Measurements from ENCODE around the gene GGA2. TPM values are rescaled to one million over a fixed set of nuclear protein-coding genes. Genes with fewer than 3 reads are reported as not detected.
A peak's percentile ranks its signal among the peaks of the same experiment; 100 is the strongest.

Gene GGA2
- total RNA-seq, 1 experiment from 2014 or later = 142 TPM

DNA sequence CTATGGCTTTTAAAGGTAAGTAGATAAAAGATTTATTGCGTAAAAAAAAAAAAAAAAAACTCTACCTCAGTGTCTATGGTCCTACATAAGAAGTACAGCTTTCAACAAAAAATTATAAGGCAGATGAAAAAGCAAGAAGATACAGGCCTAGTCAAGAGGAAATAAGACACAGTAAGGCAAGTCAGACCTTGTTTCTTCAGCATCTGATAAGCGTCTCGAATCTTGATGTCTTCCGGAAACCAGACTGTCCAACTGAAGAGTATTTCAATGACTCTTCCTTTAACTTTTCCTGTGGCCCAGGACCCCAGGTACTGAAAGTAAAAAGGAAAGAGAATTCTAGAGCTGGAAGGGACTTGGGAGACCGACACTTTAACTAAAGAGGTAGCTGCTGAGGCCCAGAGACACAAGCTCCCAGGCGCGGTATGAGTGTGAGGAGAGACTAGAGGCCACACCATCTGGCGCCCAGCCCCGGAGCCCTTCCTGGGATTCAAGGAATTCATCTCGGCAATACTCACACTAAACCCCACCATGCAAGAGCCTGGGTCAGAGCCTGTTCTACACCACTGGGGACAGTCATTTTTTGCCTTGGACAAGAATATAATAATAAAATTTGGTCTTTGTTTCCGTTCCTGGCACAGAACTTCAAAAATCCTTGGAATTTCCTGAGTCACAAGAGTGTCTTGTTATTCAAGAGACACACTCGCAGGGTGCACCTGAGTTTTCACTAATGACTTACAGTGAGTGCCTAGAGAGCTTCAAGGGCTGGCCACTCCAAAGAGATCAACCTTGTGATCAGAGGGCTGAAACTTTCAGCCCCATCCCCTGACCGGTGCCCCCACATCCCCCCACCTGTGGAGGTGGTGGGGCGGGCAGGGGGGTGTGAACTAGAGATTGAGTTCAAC lies 18.6 kb downstream of the GGA2 start:
- BruUV-seq (replicated peaks) = no TSS peak
- DNase-seq (ENCODE audit: low spot score) = peak; percentile 22
- Histone ChIP-seq H3K27ac (ENCODE audit: low read depth, low read length, poor library complexity, severe bottlenecking) (no peak overlapping the region), H3K36me3 (ENCODE audit: insufficient read depth, low read length, poor library complexity, severe bottlenecking) (peaks cover 94% of the 10 kb centered on the region), H3K27me3 (replicated peaks; ENCODE audit: insufficient read depth, low read depth, low read length, poor library complexity) (no peaks in the 10 kb centered on the region), H3K9me3 (ENCODE audit: low read depth, low read length, poor library complexity, severe bottlenecking) (no peaks in the 10 kb centered on the region), H3K4me1 (ENCODE audit: insufficient read depth, low read length, poor library complexity, severe bottlenecking) (no peaks in the 10 kb centered on the region), H3K4me3 (ENCODE audit: low read depth, low read length, poor library complexity, severe bottlenecking) (no peak overlapping the region)
- POLR2A ChIA-PET (ENCODE audit: low non-redundant PET) = no interaction called here
- TF ChIP-seq, protein P1, sequence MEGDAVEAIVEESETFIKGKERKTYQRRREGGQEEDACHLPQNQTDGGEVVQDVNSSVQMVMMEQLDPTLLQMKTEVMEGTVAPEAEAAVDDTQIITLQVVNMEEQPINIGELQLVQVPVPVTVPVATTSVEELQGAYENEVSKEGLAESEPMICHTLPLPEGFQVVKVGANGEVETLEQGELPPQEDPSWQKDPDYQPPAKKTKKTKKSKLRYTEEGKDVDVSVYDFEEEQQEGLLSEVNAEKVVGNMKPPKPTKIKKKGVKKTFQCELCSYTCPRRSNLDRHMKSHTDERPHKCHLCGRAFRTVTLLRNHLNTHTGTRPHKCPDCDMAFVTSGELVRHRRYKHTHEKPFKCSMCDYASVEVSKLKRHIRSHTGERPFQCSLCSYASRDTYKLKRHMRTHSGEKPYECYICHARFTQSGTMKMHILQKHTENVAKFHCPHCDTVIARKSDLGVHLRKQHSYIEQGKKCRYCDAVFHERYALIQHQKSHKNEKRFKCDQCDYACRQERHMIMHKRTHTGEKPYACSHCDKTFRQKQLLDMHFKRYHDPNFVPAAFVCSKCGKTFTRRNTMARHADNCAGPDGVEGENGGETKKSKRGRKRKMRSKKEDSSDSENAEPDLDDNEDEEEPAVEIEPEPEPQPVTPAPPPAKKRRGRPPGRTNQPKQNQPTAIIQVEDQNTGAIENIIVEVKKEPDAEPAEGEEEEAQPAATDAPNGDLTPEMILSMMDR (conservative IDR thresholded peaks at IDR 0.05; ENCODE audit: low read depth, low read length) = no peak
- no peak for TF ChIP-seq EZH2 (IDR thresholded peaks at IDR 0.05; ENCODE audit: borderline replicate concordance, low read depth, low read length, poor library complexity, severe bottlenecking)
- CTCF ChIA-PET = no interaction called here
- intact Hi-C loops (cut with micrococcal nuclease; ENCODE audit: unreplicated experiment) = no loop called here

DNA sequence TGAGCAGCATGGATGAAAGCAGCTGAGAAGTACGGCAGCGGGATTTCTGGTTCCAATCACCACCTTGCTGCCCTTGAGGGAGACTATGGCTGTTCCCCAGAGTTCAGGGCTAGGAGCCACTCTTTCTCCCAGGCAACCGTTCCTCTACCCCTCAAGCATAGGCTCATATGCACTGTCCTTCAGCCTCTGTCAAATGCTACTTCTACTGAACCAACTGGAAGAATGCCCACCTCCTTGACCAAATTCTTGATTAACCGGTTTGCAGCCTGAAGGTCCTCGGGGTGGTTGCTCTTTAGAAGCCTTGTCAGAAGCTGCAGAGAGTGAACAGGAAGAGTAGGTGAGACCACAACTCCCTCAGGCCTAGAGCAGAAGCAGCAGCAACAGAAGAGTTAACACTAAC lies 23.8 kb downstream of the GGA2 start:
- BruUV-seq (replicated peaks) = no TSS peak
- no peak for TF ChIP-seq EZH2 (IDR thresholded peaks at IDR 0.05; ENCODE audit: borderline replicate concordance, low read depth, low read length, poor library complexity, severe bottlenecking)
- TF ChIP-seq, protein P1 (conservative IDR thresholded peaks at IDR 0.05; ENCODE audit: low read depth, low read length) = no peak

GRCh38 chr16:23485841-23486240 lies 24.5 kb downstream of the GGA2 start:
- Histone ChIP-seq H3K27ac (ENCODE audit: low read depth, low read length, poor library complexity, severe bottlenecking) (no peak overlapping the region), H3K4me1 (ENCODE audit: insufficient read depth, low read length, poor library complexity, severe bottlenecking) (no peaks in the 10 kb centered on the region), H3K4me3 (ENCODE audit: low read depth, low read length, poor library complexity, severe bottlenecking) (no peak overlapping the region), H3K27me3 (replicated peaks; ENCODE audit: insufficient read depth, low read depth, low read length, poor library complexity) (no peaks in the 10 kb centered on the region), H3K36me3 (ENCODE audit: insufficient read depth, low read length, poor library complexity, severe bottlenecking) (peaks cover 95% of the 10 kb centered on the region), H3K9me3 (ENCODE audit: low read depth, low read length, poor library complexity, severe bottlenecking) (no peaks in the 10 kb centered on the region)
- TF ChIP-seq EZH2 (IDR thresholded peaks at IDR 0.05; ENCODE audit: borderline replicate concordance, low read depth, low read length, poor library complexity, severe bottlenecking) = no peak
- TF ChIP-seq, protein P1 (conservative IDR thresholded peaks at IDR 0.05; ENCODE audit: low read depth, low read length) = no peak
- ChIA-PET POLR2A (ENCODE audit: low non-redundant PET) (no interaction called here), CTCF (no interaction called here)
- no TSS peak for BruUV-seq (replicated peaks)
- intact Hi-C loops (cut with micrococcal nuclease; ENCODE audit: unreplicated experiment) = no loop called here
- DNase-seq (ENCODE audit: low spot score) = no peak

More for the DNA sequence above, 23.8 kb downstream of the GGA2 start:
- ChIA-PET POLR2A (ENCODE audit: low non-redundant PET) (no interaction called here), CTCF (no interaction called here)
- DNase-seq (ENCODE audit: low spot score) = no peak
- Histone ChIP-seq H3K36me3 (ENCODE audit: insufficient read depth, low read length, poor library complexity, severe bottlenecking) (peaks cover 95% of the 10 kb centered on the region), H3K9me3 (ENCODE audit: low read depth, low read length, poor library complexity, severe bottlenecking) (no peaks in the 10 kb centered on the region), H3K4me1 (ENCODE audit: insufficient read depth, low read length, poor library complexity, severe bottlenecking) (no peaks in the 10 kb centered on the region), H3K27me3 (replicated peaks; ENCODE audit: insufficient read depth, low read depth, low read length, poor library complexity) (no peaks in the 10 kb centered on the region), H3K27ac (ENCODE audit: low read depth, low read length, poor library complexity, severe bottlenecking) (no peak overlapping the region), H3K4me3 (ENCODE audit: low read depth, low read length, poor library complexity, severe bottlenecking) (no peak overlapping the region)
- intact Hi-C loops (cut with micrococcal nuclease; ENCODE audit: unreplicated experiment) = no loop called here

Data from A673 (cell line).